Stimulated activated CD4-positive, alpha-beta T cell treated with anti-CD3 and anti-CD28 coated beads, Interleukin-4, amount 100 ng/mL, for 4 hours (primary cell): ENCODE results near the gene LEF1.
"Not testable (repeated sequence)": the region's sequence is repeated elsewhere in the genome, so short reads cannot be mapped to it uniquely, and the experiment has no call there.

Experiments
- DNase-seq, 2 experiments: peaks; one replicate each; pipeline ENCODE4 v3.0.0-alpha.2; 2020

Gene LEF1

DNA sequence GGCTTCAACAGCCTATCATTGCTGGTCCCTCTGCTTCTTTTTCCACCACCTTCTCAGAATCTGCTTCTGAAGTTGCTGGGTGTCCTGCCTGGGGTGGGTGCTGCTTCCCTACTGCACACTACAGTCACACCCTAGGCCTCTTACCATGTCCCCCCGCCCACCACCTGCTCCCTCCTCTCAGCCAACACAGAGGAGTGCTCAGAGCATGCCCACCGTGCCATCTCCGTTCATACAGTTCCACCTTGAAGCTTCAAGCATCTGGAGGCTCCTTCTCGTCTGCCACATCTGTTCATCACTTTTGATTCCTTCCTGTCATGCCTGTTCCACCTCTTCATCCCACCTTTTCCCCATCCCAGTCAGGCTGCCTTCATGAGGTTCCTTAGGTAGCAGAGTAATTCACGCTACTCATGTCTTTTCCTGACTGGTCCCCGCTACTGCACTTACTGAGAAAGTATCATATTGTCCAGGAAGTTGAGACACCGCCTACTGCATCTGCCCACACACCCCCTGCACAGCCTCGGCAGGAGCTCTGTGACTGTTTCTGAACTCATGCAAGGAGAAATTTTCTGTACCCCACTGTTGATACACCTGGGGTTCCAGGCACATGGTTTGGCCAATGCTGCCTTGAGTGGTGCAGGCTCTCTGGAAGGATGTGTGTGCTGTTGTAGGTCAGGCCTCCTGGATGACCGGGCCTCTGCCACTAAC is 139.6 kb downstream of the LEF1 start:
- peak; percentile 51 to 81 for DNase-seq

DNA sequence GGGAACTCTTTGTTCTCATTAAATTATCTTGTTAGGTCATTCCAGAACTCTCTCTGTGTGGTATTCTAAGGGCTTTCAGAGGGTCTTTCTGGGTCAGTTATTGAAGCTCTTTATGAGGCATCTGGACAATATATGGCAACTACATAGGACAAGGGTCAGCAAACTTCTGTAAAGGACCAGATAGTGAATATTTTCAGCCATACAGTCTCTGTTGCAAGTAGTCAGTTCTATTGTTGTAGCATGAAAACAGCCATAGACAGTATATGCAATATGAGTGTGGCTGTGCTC is 143.9 kb downstream of the LEF1 start:
- DNase-seq = no peak

DNA sequence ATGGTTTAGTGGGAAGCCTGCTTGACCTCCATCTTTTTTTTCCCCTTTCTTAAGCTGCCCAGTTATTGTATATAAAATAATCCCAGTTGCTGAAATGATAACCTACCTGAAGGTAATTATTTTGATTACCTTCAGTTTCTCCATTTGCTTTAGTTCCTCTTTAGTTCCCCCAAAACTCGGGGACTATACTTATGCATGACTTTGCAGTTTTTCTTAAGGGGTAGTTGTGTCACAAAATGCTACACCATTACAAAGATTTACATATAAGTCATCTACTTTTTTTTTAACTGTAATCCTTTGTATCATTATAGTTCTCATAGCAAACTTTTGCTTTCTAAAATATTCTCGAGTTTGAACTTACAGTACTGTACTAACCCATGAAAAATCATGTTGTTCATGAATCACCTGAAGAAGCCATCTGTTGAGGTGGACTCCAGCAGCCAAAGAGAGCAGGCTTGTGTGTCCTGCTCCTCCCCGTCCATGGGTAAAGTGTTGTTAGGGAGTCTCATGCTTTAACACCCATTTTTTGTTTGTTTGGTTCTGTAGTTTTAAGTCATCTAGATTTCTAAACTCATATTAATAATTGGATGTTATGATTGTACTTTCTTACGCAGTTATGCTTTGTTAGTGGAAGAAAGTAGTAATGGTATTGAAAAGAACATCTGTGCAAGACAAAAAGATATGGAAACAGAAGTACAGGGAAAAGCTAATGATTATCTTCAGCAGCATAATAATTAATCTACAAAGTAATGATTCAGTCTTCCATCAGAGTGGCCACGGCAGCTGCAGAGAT is 144.5 kb downstream of the LEF1 start:
- no peak for DNase-seq

DNA sequence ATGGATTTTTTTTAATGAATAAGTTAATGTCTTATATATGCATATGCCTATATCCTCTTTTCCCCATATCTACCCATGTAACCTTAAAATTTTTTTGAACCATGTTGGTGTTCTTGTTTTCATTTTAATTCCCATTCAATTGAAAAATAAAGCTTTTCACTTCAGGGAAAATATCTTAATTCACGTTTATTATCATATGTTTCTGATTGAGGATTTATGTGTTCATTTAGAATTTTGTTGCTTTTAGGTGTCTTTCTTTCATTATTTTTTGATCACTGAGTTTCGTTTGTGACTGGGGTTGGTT is 149.9 kb downstream of the LEF1 start:
- DNase-seq = no peak

DNA sequence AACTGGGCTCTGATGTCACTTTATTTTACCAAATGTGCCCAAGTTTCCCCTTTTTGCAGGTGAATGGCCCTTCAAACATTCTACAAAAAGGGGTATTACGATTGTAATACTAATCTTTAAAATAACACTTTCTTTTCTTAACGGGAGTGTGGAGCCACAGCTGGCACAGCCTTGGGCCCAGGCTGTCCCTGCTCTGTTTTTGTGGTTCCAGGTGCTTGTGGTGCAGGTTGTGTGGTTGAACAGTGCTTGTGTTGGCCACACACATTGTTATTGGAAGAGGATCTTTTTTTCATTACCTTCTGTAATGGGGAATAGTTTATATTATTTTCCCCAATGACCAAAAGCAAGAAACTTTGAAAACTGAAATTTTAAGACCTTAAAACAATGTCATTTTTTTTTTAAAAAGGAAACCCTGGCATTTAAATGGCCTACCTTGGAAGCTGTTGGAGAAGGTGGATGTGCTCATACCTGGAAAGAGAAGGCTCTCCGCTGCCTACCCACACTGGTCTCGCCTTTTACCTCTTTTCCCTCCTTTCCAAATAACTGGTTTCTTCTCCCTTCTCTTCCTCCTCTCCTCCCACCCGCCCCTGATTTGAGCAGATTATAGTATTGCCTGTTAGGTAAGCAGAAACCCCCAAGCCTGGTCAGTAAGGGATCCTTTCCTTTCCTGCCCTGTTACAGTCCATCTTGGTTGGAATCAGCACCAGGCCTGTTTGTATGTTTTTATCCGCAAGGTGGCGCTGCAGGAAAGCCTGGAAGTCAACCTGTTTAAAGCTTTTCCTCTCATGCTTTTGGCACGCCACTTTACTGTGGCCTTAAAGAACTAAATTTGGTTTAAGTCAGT is 150.5 kb downstream of the LEF1 start:
- peak; percentile 77 to 81 for DNase-seq

DNA sequence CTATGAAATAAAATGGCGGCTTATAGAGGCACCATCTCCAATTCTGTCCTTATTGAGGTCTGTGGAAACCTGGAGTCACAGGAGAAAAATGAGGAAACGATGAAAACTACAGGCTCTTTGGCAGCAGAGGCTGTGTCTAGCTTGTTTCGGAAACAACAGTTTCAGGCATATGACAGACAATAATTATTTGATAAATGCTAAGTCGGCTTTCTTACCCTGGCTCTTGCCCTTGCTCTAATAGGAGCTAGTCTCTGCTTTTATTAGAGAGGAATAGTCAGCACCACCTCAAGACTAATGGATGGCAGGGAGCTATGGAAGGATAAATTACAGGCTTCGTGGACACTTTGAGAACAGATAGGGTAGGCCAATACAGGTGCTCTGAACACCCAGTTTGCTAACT is 154.8 kb downstream of the LEF1 start:
- no peak for DNase-seq

DNA sequence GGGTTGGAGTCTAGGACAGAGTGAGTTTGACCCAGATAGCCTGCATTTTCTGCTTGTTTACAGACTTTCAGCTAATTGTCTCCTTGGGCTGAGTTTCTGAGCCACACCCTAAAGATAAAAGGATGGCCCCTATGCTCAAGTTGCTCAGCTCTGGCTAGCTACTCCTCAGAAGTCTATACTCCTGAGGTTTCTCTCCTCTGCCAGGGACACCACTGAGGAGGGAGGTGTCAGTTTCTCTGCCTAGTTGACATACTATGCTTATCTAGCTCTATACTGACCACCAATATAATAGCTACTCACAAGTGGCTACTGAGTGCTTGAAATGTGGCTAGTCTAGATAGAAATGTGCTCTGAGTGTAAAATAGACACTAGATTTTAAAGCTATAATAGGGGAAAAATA is 155.4 kb downstream of the LEF1 start:
- DNase-seq = no peak

DNA sequence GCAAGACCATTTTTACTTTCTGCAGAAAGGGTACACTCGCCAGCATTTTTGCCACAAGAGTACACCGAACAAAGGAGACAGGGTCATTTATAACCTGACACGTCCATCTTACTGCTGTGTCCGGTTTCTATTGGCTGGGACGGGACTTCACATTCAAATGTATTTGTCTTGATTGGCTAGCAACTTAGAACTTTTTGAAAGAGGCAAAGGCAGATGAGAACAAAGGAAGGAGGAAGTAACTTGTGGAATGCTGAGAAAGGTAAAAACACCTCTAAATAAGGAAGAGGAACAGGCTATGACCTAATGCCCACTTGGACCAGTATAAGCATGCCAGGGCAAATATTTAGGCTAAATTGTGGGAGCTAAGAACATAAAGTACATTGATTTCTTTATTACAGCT is 156.3 kb downstream of the LEF1 start:
- DNase-seq = not testable (repeated sequence)

DNA sequence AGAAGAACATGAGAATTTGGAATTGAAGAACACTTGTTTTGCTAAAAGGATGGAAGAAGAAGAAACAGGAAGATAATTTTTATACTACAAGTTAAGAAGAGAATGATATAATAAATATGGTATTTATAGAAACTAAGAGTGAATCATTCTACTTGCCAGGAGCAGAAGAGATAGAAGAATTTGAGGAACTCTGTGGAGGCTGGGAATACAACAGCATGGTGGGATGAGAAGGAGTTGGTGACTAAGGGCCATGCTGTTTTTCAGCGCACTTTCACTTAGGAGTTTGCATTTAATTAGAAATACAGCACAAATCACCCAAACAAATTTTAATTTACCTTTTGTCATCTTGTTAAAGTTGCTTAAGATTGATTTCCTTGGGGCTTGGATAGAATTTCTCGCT is 158.6 kb downstream of the LEF1 start:
- no peak for DNase-seq

DNA sequence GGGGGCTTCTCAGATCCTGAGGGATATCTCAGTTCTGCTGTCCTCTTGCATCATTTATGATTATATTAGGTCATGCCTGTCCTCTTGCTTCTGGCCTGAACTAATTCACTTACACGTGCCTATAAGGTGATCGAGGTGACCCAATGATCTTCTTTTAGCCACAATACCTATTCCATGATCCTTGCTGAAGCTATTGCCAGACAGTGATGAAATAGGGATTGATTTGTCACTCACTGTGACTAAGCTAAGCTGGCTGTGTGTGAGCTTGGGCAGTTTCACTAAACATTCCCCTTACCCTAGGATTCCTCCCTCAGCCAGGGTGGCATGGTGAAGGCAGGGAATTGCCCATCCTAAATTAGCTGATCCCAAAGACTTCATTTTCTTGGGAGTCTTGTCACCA is 160.0 kb downstream of the LEF1 start:
- DNase-seq = no peak

DNA sequence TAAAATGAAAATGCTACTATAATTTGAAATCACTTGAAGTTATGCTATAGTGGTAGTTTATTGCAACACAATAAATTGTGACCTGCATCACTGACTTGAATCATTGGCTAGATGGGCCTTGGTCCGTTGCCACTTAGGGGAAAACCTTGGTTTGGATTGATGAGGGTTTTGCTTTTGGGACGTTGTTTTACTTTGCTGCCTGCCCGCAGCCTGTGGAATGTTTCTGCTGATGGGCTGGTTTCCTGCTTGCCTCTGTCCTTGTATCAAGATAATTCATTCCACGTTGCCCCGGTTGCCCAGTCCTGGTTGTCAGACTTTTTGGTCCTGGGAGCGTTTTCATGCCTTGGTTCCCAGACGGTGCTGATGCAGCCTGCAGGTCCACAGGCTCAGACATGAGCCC is 160.7 kb downstream of the LEF1 start:
- DNase-seq = no peak

DNA sequence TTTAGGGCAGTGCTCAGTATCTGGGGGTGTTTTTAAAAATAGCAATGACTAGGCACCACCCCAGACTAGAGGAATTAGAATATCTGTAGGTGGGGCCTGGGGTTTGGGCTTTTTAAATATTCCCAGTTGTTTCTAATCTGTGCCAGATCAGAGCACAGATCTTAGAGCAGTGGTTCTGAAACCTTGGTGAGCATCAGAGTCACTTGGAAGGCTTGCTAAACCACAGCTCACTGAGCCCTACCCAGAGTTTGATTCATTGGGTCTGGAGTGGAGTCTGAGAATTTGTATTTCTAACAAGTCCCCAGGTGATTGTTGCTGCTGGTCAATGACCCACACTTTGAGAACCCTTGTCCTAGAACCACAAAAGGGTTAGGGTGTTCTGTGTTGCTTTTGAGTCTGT is 162.4 kb downstream of the LEF1 start:
- DNase-seq = no peak

DNA sequence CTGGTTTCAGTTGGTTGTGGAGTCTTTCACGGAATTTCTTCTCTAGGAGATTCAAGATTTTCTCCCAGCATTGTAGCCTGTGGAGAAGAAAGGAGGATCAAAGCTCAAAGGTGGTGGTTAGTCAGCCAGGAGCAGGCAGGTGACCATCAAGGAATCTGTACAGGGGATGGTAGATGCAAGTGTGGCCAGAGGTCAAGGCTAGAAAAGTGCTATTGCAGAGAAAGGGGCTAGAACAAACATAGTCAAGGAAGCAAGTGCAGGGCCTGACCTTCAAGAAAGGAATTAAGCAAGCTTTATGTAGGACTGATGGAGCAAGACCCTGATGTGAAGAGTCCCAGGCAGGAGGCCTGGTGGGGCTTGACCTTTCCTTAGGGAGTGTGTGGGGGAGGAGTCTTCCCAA is 162.9 kb downstream of the LEF1 start:
- no peak for DNase-seq

DNA sequence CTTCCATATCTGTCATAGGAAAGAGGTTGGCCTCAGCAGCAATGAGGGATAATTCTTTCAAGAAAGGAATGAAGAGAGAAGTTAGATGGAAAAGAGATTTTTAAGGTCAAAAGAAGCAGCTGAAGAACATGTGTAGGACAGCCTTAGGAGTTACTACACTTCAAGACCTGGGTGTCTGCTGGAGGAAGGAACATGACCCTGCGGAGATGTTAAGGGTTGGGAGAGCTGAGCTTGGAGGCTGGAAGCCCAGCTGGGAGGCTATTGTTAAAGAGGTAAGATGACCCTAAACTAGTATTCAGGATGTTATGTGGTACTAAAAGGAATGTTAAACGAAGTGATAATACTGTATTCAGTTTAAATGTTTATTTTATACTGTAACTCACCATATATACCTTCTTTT is 164.1 kb downstream of the LEF1 start:
- DNase-seq = no peak

DNA sequence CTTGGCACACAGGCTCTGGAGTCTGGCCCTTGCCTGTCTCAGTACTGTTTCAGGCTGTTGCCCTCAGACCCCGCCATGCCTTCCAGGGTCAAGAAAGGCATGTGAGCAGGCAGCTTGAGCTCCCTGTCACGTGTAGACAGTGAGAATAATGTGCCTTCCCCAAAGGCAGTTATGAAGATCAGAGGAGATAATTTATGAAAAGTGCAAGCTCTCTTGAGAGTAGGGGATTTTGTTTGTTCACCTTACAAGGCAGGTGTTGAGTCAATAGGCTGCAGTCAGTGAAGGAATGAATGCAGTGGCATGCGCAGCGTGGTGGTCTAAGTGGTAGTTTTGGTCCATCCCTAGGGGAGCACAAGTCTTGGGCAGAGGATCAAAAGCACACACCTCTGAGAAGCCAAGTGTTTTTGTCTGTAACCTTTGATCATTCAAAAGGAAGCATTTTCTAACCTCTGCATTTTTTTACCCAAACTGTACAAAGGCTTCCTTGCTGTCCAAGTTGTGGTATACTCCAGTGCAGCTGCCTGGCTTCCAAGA is 164.7 kb downstream of the LEF1 start:
- DNase-seq = no peak

DNA sequence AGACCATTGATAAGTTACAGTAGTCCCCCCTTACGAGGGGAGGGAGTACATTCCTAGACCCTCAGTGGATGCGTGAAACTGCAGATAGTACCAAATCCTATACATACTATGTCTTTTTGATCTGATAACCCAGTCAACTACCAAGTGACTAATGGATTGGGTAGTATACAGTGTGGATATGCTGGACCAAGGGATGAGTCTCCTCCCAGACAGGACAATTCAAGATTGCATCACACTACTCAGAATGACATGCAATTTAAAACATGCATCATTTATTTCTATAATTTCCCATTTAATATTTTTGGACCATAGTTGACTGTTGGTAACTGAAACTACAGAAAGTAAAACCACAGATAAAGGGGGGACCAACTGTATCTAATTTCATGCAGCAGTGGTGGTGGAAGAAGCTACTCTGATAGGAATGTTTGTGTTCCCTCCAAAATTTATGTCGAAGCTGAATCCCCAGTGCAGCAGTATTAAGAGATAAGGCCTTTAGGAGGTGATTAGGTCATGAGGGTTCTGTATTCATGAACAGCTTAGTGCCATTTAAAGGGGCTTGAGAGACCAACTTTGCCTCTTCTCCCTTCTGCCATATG is 167.1 kb downstream of the LEF1 start:
- DNase-seq = no peak

DNA sequence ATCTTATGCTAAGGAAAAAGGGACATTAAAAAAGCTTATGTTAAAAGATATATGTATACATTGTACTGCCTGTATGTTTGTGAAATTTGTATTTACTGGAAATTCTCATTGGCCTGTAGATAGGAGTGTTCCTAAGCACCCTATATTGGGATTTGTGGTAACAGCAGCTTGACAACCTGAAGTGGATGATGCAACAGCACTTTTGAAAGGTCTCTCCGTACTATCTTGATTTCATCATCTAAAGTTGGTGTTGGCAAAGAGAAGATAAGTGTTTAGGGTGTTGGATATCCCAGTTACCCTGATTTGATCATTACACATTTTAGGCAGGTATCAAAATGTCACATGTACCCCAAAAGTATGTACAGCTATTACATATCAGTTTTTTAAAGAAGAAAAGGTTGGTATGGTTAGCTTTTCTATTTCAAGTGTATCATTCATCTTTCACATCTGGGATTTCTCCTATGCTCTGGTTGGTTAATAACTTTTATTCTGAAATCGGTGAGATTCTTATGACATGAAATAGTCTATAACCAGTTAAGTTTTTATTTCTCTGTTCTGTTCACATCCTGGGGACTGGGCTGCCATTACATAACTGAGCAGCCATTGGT is 168.7 kb downstream of the LEF1 start:
- no peak for DNase-seq

DNA sequence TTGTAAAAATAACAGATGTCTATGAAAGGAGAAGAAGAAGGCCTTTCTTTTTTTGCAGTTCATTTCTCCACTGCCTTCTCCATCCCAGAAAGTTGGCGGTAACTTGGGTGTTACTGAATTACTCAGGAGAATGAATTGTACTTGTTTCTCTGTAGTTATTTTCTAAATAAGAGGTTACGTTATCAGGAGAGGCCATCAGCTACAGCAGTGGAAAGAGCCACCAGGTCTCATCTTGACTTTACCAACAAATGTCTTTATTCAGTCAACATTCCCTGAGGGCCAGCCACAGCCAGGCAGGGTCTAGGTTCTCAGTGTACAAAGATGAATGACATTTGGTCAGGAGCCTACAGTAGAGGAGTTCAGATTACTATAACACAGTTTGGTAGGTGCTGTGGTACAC is 170.9 kb downstream of the LEF1 start:
- no peak for DNase-seq
